Left kidney (tissue), 8 donors: Measurements from ENCODE around the gene ZNF575. TPM values are rescaled to one million over a fixed set of nuclear protein-coding genes. Genes with fewer than 3 reads are reported as not detected.

Experiments
- DNase-seq: peaks from one replicate; pipeline ENCODE4 v3.0.0-alpha.2; 2013
- long read RNA-seq, 8 donors: transcript quantifications; one replicate each; lab custom pipeline, GENCODE V29; 2026
- polyA plus RNA-seq: library from polyadenylated mRNA; unstranded; fragments of 120-200 nt; gene quantifications from one replicate; pipeline ENCODE4 v1.2.1, GENCODE V29; 2013; ENCODE audit not compliant: insufficient read length

The ZNF575 gene
- 1.6 TPM for polyA plus RNA-seq
- long read RNA-seq, donor 1, partial matches to known transcripts = 89 of 126 reads
- long read RNA-seq, donor 1, other reads (novel, unspliced or antisense) = 36 of 126 reads
- long read RNA-seq, donor 2, partial matches to known transcripts = 0 of 1 reads
- long read RNA-seq, donor 2, other reads (novel, unspliced or antisense) = 0 of 1 reads
- long read RNA-seq, donor 3 = 0 reads
- long read RNA-seq, donor 4 = 0 reads
- long read RNA-seq, donor 5, partial matches to known transcripts = 0 of 3 reads
- long read RNA-seq, donor 5, other reads (novel, unspliced or antisense) = 0 of 3 reads
- long read RNA-seq, donor 6, partial matches to known transcripts = 0 of 3 reads
- long read RNA-seq, donor 6, other reads (novel, unspliced or antisense) = 0 of 3 reads
- long read RNA-seq, donor 7 = 0 reads
- long read RNA-seq, donor 8, partial matches to known transcripts = 0 of 3 reads
- long read RNA-seq, donor 8, other reads (novel, unspliced or antisense) = 0 of 3 reads

- DNase-seq = peak; percentile 97
These were observed at the start of gene ZNF575 for GRCh38 chr19:43532962-43533545. TSS of gene ZNF575 (plus strand) at chr19:43533188. CDS start at chr19:43534423, 1,235 bp downstream.

- DNase-seq = no peak
These were observed 49.7 kb upstream of the ZNF575 start for GRCh38 chr19:43483281-43483680.

GRCh38 chr19:43485951-43486350, 47.0 kb upstream of the ZNF575 start:
- no peak for DNase-seq

- no peak for DNase-seq
These were observed 46.6 kb upstream of the ZNF575 start for GRCh38 chr19:43486412-43486811.

GRCh38 chr19:43488179-43488578, 44.8 kb upstream of the ZNF575 start:
- no peak for DNase-seq

- no peak for DNase-seq
These were observed 43.7 kb upstream of the ZNF575 start for GRCh38 chr19:43489310-43489709.

GRCh38 chr19:43489979-43490599, 42.9 kb upstream of the ZNF575 start:
- no peak for DNase-seq

GRCh38 chr19:43490759-43491158, 42.2 kb upstream of the ZNF575 start:
- DNase-seq = no peak

- no peak for DNase-seq
These were observed 37.9 kb upstream of the ZNF575 start for GRCh38 chr19:43495082-43495481.

- no peak for DNase-seq
These were observed 36.0 kb upstream of the ZNF575 start for GRCh38 chr19:43496960-43497359.

GRCh38 chr19:43498233-43498842, 34.6 kb upstream of the ZNF575 start:
- DNase-seq = no peak

- no peak for DNase-seq
These were observed 33.9 kb upstream of the ZNF575 start for GRCh38 chr19:43499042-43499441.

GRCh38 chr19:43501661-43502418, 31.1 kb upstream of the ZNF575 start:
- DNase-seq = no peak

- DNase-seq = no peak
These were observed 30.5 kb upstream of the ZNF575 start for GRCh38 chr19:43502419-43502976.

- peak; percentile 95 for DNase-seq
These were observed 29.2 kb upstream of the ZNF575 start for GRCh38 chr19:43503501-43504425.

GRCh38 chr19:43504426-43505185, 28.4 kb upstream of the ZNF575 start, which contains the start of gene PHLDB3:
TSS of gene PHLDB3 (minus strand) at chr19:43504746. CDS start at chr19:43504118, 628 bp downstream.
- no peak for DNase-seq

GRCh38 chr19:43505186-43505456, 27.9 kb upstream of the ZNF575 start:
- DNase-seq = no peak

GRCh38 chr19:43505941-43506340, 27.0 kb upstream of the ZNF575 start:
- DNase-seq = no peak

- no peak for DNase-seq
These were observed 26.4 kb upstream of the ZNF575 start for GRCh38 chr19:43506629-43507028.

GRCh38 chr19:43507880-43508279, 25.1 kb upstream of the ZNF575 start:
- DNase-seq = no peak
